VCaP (cell line): ENCODE data around the gene CTIF.
A peak's percentile ranks its signal among the peaks of the same experiment; 100 is the strongest.

Experiments
- H3K27ac ChIP-seq: fragments of 450-650 bp; 2 replicates; pipeline ENCODE4 v1.5.1; 2017
- CTCF ChIP-seq: fragments of 450-650 bp; conservative IDR thresholded peaks from 2 replicates; pipeline ENCODE4 v1.5.1; 2017; ENCODE audit warnings: mild to moderate bottlenecking, moderate library complexity

The CTIF gene

GRCh38 chr18:48754559-48754958 is 215.7 kb downstream of the CTIF start:
- TF ChIP-seq CTCF, result no peak
- H3K27ac ChIP-seq, result no peak overlapping the region

DNA sequence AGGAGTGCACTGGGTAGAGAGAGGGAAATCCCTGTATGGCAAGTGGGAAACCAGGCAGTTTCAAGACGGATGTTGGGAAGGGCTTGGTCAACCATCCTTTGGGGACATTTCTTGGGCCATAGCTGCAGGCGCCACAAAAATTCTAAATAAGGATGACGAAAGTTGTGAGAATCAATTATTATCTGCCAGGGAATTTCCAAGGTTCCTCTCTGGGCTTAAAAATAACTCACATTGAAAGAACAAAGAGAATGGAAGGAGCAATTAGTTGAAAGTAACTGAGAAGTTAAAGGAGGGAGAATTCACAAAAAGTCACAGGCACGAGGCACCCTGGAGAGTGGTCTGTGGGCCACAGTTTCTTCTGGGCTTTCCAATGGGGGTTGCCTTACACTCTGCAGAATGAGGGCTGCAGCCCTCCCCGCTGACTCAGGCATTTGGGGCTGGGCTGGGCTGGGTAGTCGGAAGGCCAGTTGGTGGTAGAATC is 216.2 kb downstream of the CTIF start:
- no peak overlapping the region for H3K27ac ChIP-seq
- no peak for TF ChIP-seq CTCF

- H3K27ac ChIP-seq, result peak overlapping the region; percentile 30; the same call in 1 of the 2 replicates
- no peak for TF ChIP-seq CTCF
Observed at GRCh38 chr18:48756511-48757226, 217.8 kb downstream of the CTIF start.

DNA sequence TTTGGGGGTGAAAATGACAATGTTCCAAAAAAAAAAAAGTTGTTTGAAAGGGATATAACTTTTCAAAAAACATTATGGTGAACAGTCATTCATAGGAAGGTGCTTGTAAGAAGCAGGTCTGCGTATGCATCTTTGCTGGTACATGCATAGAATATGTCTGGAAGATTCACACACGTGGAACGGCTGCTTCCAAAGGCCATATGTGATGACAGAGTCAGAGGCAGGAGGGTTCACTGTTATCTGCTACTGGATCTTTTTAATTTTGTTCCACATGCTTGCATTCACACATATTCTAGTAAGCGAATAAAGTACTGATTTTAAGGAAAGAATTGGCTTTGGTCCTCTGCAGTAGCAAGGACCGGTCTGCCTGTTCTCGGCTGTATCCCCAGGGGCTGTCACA is 218.5 kb downstream of the CTIF start:
- TF ChIP-seq CTCF, result no peak
- peak overlapping the region; percentile 30; the same call in 1 of the 2 replicates for H3K27ac ChIP-seq

GRCh38 chr18:48757906-48758305 is 219.1 kb downstream of the CTIF start:
- H3K27ac ChIP-seq, result peak overlapping the region; percentile 30; the same call in 1 of the 2 replicates
- no peak for TF ChIP-seq CTCF

- no peak for TF ChIP-seq CTCF
Observed at GRCh38 chr18:48761582-48761981, 222.8 kb downstream of the CTIF start.

DNA sequence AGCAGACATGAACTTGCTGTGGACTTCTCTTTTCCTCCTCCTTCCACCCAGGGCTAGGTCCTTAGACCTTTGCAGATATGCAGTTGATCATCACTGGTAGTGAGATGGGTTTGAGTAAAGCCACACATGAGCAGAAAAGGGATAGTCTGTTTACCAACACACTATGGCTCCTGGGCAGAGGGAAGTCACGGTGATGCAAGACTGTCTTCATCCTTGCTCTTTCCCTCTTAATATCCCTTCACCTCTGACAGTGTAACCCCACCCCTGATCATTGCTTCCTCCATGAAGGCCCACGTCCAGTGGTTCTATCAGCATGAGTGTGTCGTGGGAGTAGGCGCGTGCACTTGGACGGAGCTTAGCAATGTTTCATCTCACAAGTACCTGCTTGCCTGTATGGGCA is 223.2 kb downstream of the CTIF start:
- no peak for TF ChIP-seq CTCF
- H3K27ac ChIP-seq, result peak overlapping the region; percentile 23; the same call in 1 of the 2 replicates

More at GRCh38 chr18:48761582-48761981, 222.8 kb downstream of the CTIF start:
- peak overlapping the region; percentile 23; the same call in 1 of the 2 replicates for H3K27ac ChIP-seq
